NCI-H146 treated with DMSO at 0.1 percent for 48 hours (cell line): Measurements from ENCODE around the gene MECP2.
"Not testable (repeated sequence)": the region's sequence is repeated elsewhere in the genome, so short reads cannot be mapped to it uniquely, and the experiment has no call there.

Experiments
- DNase-seq: peaks from one replicate; lab custom pipeline; 2025; ENCODE audit not compliant: unreplicated experiment; lab: John Stamatoyannopoulos, UW

MECP2 gene

DNA sequence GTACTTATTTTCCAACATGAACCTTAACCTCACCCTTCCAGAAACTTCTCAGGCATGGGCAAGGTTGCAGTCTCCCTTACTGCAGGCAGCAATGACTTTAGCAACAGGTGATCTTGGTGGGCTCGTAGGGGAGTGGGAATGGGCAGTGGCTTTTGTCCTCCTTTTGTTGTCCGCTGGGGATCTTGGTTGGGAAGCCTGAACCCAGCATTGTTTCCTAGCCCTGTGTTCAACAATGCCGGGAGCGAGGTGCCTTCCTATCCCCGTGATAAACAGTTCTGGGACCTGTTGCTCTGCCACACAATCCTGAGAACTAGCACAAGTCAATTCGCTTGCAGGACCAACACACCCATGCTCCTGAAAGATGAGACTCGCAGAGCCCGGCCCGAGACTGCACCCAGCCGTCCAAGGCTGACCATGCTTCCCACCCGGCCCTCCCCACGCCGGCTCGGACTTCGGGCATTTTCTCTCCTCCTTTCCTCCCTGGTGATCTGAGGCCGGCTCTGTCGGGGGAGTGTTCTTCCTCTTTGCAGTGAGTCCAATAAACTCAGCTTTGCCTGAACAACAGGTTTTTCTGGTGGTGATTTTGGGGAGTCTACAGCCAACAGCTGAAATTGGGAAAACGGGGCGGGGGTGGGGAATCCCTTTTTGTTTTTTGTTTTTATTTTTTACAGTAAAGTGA is 98.0 kb downstream of the MECP2 start:
- no peak for DNase-seq

DNA sequence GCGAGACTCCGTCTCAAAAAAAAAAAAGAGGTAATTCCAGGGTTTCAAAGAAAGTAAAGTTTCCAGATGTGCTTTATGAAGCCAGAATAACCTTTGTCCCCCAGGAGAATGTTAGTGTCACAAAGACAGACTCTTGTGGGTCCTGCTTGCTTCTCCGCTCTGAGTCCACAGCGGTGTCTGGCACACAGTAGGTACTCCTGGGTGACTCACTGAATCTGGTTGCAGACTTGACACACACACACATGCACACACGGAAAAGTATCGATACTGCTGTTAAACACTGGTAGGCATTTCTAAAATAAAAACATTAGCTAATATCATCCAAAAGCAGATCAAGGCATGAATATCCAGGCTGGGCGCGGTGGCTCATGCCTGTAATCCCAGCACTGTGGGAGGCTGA is 102.0 kb downstream of the MECP2 start:
- no peak for DNase-seq

DNA sequence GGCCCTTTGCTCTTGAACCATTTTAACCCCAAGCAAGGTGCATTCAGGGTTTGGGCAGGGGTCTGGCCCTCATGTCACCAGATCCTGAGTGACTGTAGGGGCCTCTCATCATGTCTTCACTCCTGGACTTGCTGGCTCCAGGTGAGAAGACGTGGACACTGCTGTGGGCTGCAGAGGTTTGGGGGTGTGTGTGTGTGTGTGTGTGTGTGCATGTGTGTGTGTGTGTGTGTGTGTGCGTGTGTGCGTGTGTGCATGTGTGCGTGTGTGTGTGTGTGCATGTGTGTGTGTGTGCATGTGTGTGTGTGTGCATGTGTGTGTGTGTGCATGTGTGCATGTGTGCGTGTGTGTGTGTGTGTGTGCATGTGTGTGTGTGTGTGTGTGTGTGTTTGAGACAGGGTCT is 103.1 kb downstream of the MECP2 start:
- DNase-seq, result not testable (repeated sequence)

DNA sequence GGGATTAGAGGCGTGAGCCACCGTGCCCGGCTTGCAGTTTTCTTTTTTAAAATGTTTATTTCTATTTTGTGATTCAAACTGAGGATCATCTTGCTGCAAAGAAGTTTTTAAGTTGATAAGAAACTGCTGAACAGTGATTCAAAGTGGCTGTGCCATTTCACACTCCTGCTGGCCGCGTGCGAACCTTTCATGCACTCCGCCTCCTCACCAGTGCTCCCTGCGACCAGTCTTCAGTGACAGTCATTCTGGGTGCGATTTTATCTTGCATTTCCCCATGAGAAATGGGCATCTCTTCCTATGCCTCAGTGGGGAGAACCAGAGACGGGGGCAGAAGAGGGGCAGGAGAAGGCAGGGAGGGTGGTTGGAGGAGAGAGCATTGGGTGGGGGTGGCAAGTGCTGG is 103.5 kb downstream of the MECP2 start:
- no peak for DNase-seq

DNA sequence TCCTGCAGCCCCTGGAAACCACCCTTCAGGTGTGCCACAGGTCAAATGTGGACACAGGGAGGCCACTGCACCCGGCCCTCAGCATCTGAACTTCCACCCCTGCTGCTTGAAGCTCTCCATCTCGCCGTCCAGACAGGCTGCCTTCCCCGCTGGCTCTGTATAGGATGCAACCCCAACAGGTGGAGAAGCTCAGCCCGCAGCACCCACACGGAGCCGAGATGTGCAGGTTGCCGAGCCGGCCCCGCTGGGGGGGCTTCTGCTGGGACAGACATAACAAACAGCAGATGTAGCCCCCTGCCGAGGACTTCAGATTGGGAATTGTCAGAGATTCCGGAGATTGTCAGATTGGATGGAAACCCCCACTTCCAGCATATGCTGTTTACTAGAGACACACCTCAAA is 104.4 kb downstream of the MECP2 start:
- DNase-seq, result no peak

DNA sequence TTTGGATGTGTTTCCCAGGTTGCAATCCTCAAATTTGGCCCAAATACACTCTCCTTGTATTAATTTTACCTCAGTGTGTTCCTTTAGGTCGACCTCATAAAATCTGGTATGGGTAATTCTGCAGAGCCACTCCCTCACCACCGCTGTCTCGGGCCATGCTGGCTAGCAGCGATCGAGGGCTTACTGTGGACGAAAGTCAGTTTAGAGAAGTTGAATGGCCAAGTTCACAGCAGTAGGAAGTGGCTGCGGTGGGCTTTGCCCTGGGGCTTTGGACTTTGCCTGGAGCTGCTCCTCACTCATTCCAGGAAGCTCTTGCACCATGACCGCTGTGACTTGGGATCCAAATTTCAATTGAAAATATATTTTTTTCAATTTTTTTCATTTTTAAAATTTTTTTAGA is 105.3 kb downstream of the MECP2 start:
- no peak for DNase-seq

DNA sequence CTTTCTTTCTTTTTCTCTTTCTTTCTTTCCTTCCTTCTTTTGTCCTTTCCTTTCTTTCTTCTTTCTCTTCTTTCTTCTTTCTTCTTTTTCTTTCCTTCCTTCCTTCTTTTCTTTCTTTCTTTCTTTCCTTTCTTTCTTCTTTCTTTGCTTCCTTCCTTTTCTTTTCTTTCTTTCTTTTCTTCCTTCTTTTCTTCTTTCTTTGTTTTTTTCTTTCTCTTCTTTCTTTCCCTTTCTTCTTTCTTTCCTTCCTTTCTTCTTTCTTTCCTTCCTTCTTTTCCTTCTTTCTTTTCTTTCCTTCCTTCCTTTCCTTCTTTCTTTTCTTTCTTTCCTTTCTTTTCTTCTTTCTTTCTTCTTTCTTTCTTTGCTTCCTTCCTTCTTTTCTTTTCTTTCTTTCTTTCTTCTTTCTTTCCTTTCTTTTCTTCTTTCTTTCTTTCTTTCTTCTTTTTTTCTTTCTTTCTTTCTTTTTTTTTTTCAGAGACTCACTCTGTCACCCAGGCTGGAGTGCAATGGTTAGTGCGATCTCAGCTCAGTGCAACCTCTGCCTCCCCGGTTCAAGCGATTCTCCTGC is 106.4 kb downstream of the MECP2 start:
- no peak for DNase-seq

DNA sequence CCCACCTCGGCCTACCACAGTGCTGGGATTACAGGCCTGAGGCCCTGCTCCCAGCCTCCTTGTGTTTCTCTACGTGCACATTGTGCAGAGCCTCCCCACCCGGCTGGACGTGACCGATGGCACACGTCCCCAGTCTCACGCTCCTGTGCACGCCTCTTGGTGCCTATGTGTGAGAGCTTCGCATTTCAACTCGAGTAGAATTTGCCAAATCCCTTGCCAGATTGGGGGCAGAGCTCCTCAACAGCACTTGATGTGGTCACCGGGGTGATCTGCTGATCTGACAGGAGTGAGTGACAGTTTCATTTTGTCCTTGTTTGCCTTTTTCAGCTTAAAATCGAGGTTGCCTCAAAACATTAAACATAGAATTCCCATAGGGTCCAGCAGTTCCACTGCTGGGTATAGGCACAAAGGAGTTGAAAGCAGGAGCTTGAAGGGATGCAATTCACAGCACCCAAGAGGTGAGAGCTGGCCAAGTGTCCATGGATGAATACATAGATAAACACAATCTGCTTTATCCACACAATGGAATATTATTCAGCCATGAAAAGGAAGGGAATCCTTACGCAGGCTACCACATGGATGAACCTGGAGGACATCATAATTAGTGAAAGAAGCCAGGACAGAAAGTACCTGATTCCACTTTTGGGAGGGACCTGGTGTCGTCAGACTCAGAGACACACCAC is 107.4 kb downstream of the MECP2 start:
- DNase-seq, result no peak

DNA sequence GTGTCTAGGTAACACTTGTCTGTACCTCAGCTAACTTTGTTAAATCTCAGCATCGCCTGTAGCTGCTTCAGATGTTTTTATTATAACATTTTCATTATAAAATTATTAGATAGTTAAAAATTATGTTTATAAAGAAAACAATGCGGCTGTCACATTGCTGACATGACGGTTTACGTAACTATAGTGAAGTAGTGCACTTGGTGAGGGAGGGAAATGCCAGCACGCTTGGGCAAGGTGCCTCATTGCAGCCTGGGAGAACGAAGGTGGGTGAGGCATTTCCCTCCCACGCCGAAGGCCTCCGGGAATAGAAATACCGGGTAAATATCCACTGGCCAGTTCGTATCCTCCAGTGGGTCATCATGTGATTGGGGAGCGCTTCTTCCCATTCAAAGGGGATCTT is 109.0 kb downstream of the MECP2 start:
- DNase-seq, result no peak

DNA sequence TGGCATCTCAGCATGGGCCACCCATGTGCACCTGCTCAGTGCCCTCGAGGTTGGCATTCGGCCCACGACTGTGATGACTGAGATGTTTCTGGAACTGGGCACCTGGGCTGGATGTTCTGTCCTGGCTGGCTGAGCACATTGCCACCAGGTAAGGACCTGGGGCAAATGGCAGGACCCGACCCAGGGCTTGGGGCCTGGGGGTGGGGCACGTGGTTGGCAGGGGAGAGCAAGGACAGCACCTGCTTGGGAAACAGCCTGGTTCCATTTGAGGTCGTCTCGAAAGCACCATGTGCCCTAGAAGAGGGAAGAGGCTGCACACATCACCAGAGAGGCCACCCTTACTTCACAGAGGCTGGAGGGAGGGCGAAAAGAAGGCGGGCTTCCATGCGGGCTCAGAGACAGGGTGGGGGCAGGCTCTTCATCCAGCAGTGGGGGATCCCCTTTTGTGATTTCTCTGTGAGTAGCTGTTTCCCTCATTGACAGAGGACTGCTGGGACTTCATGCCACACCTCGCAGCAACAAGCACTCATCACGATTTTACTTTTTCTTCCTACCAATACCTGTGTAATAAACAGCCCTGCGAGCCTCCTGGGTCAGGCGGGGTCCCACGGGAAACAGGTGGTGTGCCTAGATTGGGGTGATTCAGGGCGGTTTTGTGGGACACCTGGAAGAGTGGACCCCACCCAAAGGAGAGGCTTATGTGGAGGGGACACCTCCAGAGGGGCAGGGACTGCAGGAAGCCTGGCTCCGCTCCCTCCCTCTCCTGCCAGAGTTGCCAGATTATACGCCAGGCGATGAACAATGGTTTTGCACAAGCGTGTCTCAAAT is 113.0 kb downstream of the MECP2 start:
- DNase-seq, result no peak

DNA sequence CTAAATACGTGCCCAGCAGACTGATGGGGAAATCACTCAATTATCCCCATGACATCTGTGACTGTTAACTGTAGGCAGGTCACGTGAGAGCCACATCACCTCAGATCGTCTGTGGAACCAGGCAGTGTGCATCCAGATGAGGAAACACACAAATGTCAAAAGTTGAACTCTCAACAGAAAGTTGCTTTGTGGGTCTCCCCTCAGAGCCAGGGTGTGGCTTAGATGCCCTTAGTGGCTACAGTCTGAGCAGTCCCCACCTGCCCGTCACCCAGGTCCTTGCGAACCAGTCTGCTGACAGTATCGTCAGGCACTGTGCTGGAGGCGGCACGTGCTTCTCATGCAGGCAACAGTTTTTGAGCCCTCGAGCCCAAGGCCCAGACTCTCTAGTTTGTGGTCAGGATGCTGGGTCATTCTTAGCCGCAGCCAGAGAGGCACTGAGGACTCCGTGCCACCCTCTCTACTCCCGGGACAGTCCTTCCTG is 114.2 kb downstream of the MECP2 start:
- no peak for DNase-seq

DNA sequence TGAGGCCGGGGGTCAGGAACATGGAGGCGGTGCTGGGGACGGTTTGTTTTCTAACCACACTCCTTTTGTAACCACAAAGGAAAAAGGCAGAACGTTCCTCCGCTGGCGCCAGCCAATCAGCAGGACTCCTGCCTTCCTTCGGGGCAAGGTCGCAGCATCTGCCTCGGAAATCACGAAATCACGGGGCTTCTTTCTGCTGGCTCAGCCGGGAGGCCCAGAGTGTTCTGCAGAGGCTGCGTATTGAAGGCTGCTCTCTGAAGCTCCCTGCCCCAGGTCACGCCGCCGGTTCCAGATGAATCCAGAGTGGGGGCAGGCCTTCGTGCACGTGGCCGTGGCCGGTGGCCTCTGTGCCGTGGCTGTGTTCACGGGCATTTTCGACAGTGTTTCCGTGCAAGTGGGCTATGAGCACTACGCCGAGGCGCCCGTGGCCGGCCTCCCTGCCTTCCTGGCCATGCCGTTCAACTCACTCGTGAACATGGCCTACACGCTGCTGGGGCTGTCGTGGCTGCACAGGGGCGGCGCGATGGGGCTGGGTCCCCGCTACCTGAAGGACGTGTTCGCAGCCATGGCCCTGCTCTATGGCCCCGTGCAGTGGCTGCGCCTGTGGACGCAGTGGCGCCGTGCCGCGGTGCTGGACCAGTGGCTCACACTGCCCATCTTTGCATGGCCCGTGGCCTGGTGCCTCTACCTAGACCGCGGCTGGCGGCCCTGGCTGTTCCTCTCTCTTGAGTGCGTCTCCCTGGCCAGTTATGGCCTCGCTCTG is 115.6 kb downstream of the MECP2 start:
- DNase-seq, result no peak

DNA sequence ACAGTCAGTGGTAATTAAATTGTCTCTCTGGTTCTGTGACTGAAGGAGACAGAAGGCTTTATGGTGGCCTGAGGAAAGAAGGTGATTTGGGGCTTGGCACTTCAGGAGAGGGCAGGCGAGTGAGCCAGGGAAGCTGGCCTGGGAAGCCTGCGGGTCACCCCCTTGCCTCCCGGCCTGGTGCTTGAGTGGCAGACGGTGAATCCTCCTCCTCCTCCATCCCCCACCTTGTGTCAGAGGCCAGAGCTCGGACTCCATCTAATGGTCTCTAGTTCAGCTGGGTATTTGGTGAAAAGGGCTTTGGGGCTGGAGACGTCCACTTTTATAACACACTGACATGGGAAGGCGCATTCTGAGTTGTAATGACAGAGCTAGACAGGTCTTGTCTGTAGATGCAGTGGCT is 116.3 kb downstream of the MECP2 start:
- DNase-seq, result no peak

DNA sequence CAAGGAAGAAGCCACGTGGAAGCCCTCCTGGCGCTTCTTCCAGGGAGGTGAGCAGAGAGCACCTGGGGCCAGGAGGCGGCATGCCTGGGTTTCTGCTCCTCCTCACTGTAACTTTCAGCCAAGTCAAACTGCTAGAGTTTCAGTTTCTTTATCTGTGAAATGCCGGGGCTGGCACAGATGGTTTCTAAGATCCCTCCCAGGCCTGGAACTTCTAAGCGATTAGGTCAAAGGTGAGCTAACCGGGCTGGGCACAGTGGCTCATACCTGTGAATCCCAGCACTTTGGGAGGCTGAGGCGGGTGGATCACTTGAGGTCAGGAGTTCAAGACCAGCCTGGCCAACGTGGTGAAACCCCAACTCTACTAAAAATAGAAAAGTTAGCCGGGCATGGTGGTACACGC is 117.1 kb downstream of the MECP2 start:
- not testable (repeated sequence) for DNase-seq

DNA sequence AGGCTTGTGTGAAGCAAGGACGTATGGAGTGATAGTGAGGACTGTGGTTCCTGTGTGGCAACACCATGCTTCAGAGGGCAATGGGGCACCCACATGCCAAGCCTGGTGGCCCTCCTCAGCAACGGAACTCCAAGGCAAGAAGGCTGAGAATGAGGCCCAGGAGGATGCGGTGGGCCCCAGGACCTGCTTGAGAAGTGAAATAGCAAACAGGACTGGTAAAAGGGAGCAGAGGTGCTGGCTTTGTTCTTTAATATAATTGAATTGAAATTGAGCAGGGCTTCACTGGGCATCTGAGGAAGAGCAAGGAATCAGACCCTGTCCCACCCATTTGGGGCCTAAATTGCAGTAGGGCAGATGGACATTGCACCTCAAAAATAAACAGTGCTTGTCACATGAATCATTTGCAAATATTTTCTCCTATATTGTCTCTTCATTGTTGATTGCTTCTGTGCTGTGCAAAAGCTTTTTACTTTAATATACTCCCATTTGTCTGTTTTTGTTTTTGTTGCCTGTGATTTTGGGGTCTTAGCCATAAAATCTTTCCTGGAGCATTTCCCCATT is 122.7 kb downstream of the MECP2 start:
- DNase-seq, result no peak

DNA sequence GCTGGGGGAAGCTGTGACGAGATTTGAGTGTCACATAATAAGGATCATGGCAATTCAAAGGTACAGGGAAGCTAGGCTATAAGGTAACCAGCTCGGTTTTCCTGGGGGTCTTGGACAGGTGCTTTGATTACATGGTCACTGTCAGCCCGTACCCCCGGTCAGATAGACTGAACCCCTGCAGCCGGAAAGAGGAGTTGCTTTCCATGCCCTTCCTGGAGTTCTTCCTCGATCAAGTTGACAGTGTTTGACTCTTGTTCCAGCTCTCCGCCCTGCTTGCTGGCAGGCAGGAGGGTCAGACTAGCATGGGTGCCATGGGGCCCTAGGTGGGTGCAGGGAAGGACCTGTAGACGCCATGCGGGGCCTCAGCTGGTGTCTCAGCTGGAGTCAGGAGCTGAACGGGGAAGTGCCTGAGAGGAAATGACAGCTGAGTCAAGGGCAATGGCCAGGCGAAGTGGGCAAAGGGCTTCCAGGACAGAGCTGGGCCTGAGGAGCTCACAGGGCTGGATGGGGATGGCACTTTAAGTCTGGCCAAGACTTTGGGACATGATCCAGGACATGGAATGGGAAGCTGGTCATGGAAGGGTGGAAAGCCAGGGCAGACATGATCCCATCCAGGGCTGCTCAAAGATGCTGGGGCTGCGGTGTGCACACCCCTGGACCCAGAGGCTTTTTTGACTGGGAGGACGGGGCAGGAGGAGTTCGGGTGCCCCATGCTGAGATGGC is 123.4 kb downstream of the MECP2 start:
- no peak for DNase-seq

DNA sequence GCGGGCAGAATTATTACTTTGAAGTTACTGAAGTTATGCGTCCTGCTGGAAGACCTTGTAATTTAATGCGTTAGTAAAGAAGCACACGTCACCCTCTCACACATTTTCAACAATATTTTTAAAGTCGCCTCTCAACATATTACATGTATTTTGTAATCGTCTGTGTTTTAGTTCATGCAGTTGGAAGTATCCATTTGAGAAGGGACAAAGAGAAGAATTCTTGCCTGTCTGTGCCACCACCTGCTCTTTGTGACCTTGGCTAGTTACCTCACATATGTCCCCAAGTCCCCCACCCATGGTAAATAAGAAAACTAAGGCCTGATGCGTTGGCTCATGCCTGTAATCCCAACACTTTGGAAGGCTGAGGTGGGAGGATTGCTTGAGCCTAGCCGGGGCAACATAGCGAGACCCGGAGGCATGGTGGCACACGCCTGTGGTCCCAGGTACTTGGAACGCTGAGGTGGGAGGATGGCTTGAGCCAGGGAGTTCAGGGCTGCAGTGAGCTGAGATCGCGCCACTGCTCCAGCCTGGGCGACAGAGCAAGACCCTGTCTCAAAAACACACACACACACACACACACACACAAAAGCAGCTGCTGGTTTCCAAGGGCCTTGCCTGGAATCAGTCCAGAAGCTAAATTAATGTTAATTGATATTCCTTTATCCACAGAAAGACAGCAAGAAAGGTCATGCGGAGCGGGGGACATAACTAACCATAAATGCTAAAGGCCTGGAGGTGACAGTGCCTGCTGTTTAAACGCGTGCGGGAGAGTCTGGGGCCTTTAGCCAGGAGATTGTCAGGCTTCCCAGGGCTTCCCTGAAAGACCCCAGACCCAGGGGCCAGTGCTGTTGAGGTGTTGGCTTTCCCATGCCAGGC is 124.2 kb downstream of the MECP2 start:
- peak; percentile 77 for DNase-seq

DNA sequence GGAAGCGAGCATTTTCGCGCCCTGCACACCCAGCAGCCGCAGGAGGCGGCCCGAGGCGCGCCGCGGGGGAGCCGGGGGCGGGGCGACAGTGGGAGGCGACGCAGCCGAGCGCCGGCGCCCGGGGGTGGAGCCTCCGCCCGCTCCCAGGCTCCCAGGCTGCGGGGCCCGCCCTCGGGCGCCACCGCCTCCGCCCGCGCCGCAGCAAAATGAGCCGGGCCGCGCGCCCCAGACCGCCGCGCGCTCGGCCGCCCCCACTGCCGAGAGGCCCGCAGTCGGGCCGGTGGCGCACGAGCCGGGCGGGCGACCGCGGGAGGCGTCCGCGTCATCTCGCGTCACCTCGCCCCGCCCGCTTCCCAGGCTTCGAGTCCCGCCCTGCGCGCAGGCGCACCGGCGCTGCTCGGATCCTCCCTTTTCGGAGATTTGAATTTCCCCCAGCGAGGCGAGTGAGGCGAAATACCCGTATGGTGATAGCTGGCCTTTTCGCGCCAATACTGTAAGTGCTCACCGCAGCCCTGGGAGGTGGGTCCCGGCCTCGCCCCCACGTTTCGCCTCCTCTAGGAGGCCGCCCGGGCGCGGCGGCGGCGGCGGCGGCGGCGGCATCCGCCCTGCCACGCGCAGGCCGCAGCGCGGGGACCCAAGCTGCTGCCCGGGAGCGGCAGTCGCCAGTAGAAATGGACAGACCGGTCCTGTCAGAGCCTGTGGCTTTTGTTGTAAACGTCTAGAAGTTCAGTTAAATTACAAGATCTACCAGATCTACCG is 125.0 kb downstream of the MECP2 start, which contains the start of gene TMEM187:
Gene TMEM187 (plus strand): TSS at position 387 of the 759 bp plus-strand sequence. CDS start 9,309 bp downstream, outside the sequence.
- DNase-seq, result peak; percentile 70
